ENCODE measurements around the gene CACNG6.
"Not testable (repeated sequence)": the region's sequence is repeated elsewhere in the genome, so short reads cannot be mapped to it uniquely, and the experiment has no call there.

Gene CACNG6, protein sequence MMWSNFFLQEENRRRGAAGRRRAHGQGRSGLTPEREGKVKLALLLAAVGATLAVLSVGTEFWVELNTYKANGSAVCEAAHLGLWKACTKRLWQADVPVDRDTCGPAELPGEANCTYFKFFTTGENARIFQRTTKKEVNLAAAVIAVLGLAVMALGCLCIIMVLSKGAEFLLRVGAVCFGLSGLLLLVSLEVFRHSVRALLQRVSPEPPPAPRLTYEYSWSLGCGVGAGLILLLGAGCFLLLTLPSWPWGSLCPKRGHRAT

DNA sequence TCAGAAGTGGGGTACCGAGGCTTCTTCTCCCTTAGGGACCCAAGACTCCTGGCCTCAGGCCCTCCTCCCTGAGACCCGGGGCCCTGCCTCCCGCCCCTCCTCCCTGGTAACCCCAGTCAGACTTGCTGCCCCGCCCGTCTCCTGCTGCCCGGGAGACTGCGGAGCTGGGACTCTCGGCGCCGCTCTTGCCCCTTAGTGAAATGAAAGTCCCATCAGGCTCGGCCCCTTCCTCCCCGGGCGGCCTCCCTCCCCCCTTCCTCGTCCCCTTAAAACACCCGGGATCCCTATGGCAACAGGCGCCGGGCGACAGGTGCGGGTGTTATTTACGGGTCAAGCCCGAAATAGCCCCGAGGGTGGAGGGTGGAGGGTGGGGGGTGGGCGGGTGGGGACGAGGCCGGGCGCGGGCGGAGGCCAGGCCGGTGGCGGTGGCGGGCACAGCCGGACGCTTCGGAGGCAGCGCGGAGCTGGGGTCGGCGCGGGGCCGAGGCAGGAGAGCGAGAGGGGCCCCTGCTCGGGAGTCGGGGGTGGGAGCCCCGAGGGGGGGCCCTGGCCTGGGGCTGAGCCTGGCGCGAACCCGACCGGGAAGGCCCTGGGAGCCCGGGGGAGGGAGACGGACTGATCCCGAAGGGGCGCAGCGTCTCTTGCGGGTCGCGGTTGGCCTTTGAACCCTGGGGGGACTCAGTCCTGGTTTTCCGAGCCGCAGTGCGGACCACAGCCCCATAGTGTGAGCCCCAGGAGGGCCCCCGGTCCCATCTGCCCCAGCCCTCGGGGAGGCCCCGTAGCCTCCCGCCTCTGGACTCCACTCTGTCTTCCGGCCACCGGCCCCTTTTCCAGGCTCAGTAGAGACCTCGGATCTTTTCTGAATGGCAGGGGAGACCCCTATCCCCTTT lies at the start of gene CACNG6:
TSS of gene CACNG6 (plus strand) at position 414 of the 890 bp plus-strand sequence. CDS start 1,241 bp downstream, outside the sequence.
- peak; percentile 27 for DNase-seq

DNA sequence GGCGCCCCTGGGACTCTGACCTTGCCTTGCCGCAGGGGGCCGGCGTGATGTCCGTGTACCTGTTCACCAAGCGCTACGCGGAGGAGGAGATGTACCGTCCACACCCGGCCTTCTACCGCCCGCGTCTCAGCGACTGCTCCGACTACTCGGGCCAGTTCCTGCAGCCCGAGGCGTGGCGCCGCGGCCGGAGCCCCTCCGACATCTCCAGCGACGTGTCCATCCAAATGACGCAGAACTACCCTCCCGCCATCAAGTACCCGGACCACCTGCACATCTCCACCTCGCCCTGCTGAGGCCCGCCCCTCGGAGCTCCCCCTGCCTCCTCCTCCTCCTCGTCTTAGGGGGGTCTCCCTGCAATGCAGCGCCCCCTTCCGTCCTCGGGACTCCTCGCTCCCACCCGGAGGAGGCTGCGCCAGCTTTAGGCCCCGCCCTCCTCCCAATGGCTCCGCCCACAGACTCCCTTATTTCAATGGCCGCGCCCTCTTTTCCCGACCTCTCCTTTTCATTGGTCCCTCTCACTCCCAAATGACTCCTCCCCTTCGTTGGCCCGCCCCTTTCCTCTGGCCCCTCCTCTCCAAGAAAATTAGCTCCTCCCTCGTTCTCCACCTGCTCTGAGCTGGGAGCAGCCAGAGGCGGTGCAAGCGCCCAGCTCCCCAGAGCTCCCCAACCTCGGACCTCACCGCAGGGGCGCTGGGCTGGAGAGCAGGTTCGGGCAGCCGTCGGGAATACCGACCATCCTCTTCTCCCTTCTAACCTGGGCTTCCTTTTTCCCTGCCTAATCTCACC lies 49.2 kb upstream of the CACNG6 start:
- no peak for DNase-seq

- no peak for DNase-seq
Observed at GRCh38 chr19:53944416-53944815, 47.0 kb upstream of the CACNG6 start.

GRCh38 chr19:53944933-53945332 lies 46.5 kb upstream of the CACNG6 start:
- no peak for DNase-seq

DNA sequence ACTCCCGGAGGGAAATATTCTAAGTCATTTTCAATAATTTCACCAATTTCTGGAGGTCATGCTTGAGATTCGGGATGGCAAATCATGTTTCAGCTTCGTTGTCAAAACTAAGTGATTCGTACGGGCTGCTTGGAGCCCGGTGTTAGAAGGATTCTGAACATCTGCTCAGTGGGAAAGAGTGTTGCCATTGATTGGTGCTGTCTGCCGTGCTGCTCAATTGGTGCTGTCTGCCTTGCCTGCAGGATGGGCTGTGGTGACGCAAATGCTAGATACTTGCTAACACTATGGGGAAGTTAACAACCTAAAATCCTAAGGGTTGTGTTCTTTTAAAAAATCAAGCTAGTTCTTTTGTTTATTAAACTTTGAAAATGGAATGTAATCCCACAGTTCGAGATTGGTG lies 46.0 kb upstream of the CACNG6 start:
- DNase-seq = no peak

DNA sequence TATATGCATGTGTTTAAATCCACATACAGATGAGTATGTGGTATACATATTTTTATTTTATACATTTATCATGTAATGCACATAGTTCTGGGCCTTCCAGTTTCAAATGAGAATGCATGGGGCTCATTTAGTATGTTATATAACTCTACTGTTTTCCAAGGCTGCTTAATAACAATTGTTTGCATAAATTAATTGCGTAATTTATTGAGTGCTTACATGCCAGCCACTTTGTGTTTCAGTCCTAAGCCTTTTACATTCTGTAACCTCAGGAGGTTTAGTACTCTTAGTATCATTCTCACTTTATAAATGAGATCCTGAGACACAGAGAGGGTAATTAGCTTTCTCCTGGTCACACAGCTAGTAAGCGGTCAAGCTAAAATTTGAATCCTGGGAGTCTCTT lies 45.4 kb upstream of the CACNG6 start:
- no peak for DNase-seq

DNA sequence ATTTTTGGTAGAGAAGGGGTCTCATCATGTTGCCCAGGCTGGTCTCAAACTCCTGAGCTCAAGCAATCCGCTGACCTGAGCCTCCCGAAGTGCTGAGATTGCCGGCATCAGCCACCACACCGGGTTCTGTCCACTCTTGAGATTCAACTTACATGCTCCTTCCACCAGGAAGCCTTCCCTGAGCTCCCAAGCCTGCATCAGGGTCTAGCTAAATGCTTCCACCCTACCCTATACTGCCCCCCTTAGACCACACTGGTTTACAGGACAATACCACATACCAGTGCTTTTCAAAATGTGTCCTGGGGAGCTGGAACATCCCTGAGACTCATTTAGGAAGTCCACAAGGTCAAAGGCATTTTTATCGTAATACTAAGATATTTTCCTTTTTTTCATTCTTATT lies 43.8 kb upstream of the CACNG6 start:
- no peak for DNase-seq

GRCh38 chr19:53948611-53949010 lies 42.8 kb upstream of the CACNG6 start:
- DNase-seq = not testable (repeated sequence)

DNA sequence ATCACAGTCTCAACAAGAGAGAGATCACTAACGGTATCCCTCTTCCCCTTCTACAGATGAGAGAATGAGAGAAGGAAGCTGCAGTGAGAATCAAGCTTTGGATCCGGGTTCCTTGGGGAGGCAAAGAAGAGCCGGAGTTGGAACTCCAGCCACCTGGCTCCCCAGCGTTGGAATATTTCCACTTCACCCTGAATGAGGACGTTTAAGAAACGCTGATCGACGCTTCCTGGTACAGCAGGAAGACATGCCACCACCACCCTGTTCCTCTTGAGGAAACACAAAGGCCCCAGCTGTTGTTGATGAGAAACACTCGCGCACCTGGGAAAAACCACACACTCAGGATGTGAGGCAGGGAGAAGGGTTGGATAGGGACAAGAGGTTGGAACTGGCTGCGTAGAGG lies 40.0 kb upstream of the CACNG6 start:
- no peak for DNase-seq

GRCh38 chr19:53951947-53952346 lies 39.5 kb upstream of the CACNG6 start:
- no peak for DNase-seq

DNA sequence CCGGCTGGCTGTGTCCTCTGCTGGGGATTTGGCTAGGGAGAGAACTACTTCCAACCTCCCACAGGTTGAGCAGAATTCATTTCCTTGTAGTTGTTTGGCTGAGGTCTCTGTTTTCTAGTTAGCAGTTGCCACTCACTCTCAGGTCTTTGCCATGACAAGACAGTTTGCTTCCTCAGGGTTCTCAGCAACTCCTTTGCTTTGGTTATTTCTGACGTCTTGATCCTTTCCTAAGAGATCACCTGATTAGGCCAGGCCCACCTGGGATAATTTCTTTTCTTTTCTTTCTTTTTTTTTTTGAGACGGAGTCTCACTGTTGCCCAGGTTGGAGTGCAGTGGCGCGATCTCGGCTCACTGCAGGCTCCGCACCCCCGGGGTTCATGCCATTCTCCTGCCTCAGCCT lies 38.1 kb upstream of the CACNG6 start:
- no peak for DNase-seq

DNA sequence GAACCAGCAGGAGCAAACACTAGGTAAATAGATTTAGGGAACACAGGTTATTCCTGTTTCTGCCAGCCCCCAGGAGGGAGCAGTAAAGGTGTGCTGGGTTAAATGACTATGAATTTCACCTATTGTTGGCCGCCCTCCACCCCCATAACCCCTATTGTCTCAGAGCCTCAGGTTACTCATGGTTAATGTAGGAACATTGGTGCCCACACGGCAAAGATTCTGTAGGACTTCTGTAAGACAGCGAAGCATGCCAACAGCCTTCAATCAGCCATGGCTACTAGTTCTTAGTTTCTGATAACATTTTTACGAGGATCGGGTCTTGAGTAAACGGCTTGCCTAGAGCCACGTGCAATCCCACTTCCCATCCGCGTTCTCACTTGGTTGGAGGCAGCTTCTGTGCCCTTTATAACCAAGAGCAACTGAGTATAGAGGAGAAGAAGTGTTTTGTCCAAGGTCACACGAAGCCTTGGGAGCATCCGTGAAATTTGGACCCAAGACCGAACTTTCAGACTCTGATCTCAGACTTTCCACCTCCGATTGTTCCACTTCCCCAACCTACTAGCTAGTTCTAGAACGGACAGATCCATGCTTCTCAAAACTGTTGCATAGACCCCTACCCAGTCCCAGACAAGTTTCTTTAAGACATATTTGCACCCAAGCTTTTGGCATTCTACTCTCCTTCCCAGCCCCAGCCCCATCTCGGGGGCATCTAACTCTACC lies 33.8 kb upstream of the CACNG6 start:
- DNase-seq = no peak

DNA sequence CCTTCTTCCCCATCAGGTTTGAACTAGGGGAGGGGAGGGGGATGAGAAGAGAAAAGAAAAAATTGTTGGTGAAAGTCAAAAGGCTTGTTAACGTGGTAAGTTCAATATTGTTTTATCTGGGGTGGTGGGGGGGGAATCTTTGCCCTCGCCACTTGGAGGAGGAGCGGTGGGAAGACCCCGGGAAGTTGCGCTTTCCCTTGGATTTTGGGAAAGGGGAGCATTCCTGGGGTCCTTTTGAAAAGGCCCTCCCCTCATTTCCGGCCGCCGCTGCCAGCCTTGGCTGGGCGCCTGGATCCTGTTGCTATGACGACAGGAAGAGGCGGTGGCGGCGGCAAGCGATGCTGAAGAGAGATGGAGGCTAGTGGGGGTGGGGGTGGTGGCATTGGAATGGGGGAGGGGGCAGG lies 33.3 kb upstream of the CACNG6 start:
- DNase-seq = no peak

GRCh38 chr19:53958823-53959757 lies 32.3 kb upstream of the CACNG6 start:
- no peak for DNase-seq

DNA sequence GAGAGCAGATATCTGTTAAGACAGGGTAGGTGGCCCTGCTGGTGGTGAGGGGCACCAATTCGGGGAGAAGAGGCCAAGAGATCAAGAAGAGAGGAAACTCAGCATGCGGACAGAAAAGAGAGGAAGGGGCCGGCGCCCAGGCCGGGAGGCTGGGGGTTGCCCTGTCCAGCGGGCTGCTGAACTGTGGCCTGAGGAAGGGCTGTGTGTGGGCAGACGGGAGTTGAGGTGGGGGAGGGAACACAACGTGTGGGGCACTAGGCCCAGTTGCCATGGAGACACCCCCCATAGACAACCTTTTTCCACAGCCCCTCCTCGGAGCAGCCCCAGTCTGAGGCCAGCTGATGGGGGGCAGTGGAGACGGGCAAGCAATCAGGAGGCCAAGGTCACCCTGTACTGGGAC lies 31.2 kb upstream of the CACNG6 start:
- DNase-seq = no peak

DNA sequence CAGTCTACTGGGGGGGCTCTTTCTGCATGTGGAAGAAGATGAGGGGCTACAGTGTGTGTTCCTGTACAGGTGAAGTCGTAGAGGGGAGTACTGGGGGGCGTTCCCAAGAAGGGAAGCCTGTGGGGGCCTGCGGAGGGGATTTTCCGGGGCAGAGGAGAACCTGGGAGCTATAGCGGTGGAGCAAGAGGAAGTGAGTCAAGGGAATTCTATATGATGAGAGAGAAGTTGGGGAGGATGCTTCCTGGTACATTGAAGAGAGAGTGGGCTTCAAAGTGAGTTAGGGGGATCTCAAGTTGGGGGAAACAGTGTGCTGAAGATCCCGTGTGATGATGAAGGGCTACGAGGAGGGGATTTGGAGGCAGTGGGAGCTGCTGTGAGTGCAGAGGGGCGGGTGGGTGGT lies 30.6 kb upstream of the CACNG6 start:
- DNase-seq = no peak

DNA sequence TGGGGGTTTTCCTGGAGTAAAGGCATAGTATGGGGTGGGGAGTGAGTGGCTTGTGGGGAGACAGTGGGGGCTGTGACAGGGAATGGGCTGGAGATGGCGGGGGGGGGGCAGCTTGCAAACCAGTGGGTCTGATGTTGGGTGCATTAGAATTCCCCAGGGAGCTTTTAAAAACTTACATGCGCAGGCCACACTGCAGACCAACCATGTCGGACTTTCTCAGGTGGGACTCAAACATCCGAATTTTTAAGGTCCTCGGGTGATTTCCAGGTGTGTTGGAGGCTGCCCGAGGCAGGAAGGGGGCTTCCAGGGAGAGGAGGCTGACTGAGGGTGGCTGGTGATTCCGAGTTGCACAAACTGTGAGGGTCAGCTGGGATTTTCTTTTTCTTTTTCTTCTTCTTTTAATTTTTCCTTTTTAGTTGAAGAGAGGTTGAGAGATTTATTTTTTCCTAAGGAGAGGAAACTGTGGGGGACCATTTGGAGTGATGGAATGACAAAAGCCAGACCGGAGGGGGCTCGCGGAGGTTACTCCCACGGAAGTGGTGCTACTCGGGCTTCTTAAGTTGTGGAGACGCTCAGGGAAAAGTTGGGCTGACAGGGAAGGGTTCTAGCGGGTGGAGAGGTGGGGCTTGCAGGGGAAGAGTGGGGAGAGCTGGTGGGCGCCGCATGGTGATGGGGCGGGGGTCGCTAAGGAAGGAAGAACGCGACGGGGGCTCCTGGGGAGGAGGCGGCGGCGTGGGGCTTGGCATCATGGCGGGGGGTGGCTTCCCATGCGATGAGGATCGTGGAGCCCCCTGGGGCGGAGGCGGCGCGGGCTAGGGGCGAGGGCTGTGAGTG lies 29.7 kb upstream of the CACNG6 start:
- no peak for DNase-seq

DNA sequence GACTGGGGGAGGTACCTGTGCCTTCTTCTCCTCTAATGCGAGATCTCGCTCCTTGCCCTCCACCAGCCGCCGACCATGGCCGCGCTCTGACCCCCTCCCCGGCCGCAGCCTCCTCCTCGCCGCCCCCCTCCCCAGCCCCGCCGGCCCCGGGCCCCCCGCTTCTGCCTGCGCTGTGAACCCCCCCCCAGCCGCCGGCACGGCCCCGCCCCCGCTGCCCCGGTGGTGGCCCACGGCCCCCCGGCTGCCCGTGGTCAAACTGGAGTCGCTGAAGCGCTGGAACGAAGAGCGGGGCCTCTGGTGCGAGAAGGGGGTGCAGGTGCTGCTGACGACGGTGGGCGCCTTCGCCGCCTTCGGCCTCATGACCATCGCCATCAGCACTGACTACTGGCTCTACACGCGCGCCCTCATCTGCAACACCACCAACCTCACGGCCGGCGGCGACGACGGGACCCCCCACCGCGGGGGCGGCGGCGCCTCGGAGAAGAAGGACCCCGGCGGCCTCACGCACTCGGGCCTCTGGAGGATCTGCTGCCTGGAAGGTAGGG lies 28.5 kb upstream of the CACNG6 start, which contains the start of gene CACNG8:
TSS of gene CACNG8 (plus strand) at position 51 of the 545 bp plus-strand sequence.
- DNase-seq = no peak

GRCh38 chr19:53965091-53965490 lies 26.3 kb upstream of the CACNG6 start:
- DNase-seq = no peak

- no peak for DNase-seq
Observed at GRCh38 chr19:53966931-53967330, 24.5 kb upstream of the CACNG6 start.
